Gastrocnemius medialis (tissue), 4 donors: ENCODE data around the gene TRAPPC2L. TPM values are rescaled to one million over a fixed set of nuclear protein-coding genes. Genes with fewer than 3 reads are reported as not detected.
A peak's percentile ranks its signal among the peaks of the same experiment; 100 is the strongest.

Experiments
- ATAC-seq, 2 donors: fragments of 150-250 bp; one replicate each; pipeline ENCODE4 v1.9.1; 2016
- DNase-seq, 2 donors: peaks; one replicate each; pipeline ENCODE4 v3.0.0-alpha.2; 2019
- H3K27ac ChIP-seq, 4 donors: fragments of 200-600 bp; sonication (generic); 1 replicate in 1 of 4; 2 replicates in 3 of 4; pipeline ENCODE4 v1.5.1; 2016 to 2018; ENCODE audit warnings: mild to moderate bottlenecking in 2 of 4, moderate library complexity in 1 of 4
- H3K27me3 ChIP-seq, 3 donors: fragments of 200-600 bp; sonication (generic) in 2 of 3; 1 replicate in 1 of 3; 2 replicates in 2 of 3; pipeline versions ENCODE4 v1.5.1 to v1.6.0; 2016 to 2019; ENCODE audit warnings: mild to moderate bottlenecking in 1 of 3, moderate library complexity in 1 of 3
- H3K36me3 ChIP-seq, 2 donors: fragments of 200-600 bp; sonication (generic) in 1 of 2; one replicate each; pipeline ENCODE4 v1.5.1; 2017 to 2018
- H3K4me1 ChIP-seq, 2 donors: fragments of 200-600 bp; sonication (generic) in 1 of 2; one replicate each; pipeline ENCODE4 v1.5.1; 2016 to 2017; ENCODE audit warnings: mild to moderate bottlenecking in 2 of 2
- H3K4me3 ChIP-seq, 4 donors: fragments of 200-600 bp; sonication (generic) in 3 of 4; 1 replicate in 1 of 4; 2 replicates in 3 of 4; pipeline ENCODE4 v1.5.1; 2016 to 2019; ENCODE audit warnings: mild to moderate bottlenecking in 2 of 4
- H3K9me3 ChIP-seq, 3 donors: fragments of 200-600 bp; sonication (generic) in 2 of 3; 1 replicate in 1 of 3; 2 replicates in 2 of 3; pipeline ENCODE4 v1.5.1; 2016 to 2019
- CTCF ChIP-seq, 5 experiments: fragments of 450-650 bp in 3 of 5; fragments of 200-600 bp in 2 of 5; sonication (generic) in 2 of 5; IDR thresholded peaks in 4 of 5; conservative IDR thresholded peaks in 1 of 5; 1 replicate in 4 of 5; 2 replicates in 1 of 5; pipeline ENCODE4 v1.5.1; 2016 to 2019; ENCODE audit warnings: antibody characterized with exemption in 5 of 5, mild to moderate bottlenecking in 3 of 5, moderate library complexity in 3 of 5
- POLR2A ChIP-seq, 2 donors: fragments of 450-650 bp; IDR thresholded peaks; one replicate each; pipeline ENCODE4 v1.6.1; 2017; ENCODE audit warnings: antibody characterized with exemption in 2 of 2, mild to moderate bottlenecking in 2 of 2, moderate library complexity in 2 of 2
- in situ Hi-C, 4 donors: fragments of 200-750 bp; cut with MboI; loops; one replicate each; pipeline versions ENCODE4 v1.15.0 to v1.8.0; 2017; ENCODE audit warnings: low sequenced_read_pairs in 4 of 4
- intact Hi-C: fragments of 100-400 bp; cut with DNase I; formaldehyde crosslinking; loops from one replicate; pipeline ENCODE4 v1.15.1; 2023; ENCODE audit warnings: low total_unique reads
- total RNA-seq, 4 donors: library from RNA; depleted of rRNA; stranded (reverse); fragments of >200 nt; gene quantifications; one replicate each; pipeline versions ENCODE4 v1.1.0 to v1.2.3, GENCODE V29; 2016

Gene TRAPPC2L
- total RNA-seq, 4 donors from 2014 or later, result 17.8 to 27.9 (median 20.5) TPM

GRCh38 chr16:88812513-88813268 lies 44.2 kb upstream of the TRAPPC2L start:
- H3K36me3 ChIP-seq, result peaks cover 0 to 10% of the 10 kb centered on the region in 2 donors
- ATAC-seq, result peak in 1 of 2 donors; percentile 16
- H3K9me3 ChIP-seq, result no peaks in the 10 kb centered on the region
- peak overlapping the region; percentile 81 to 91 (median 90) for H3K27ac ChIP-seq
- DNase-seq, result peak in 1 of 2 donors; percentile 57
- intact Hi-C loops, result loop anchor here (5.0 to 10.0 kb wide), 4 partner anchors 85 to 948 kb away; partner anchors contain the start of genes ACSF3, SLC7A5 and ZNF778
- in situ Hi-C loops, result no loop called here
- H3K27me3 ChIP-seq, result no peaks in the 10 kb centered on the region
- peaks cover 14 to 21% of the 10 kb centered on the region in 2 donors for H3K4me1 ChIP-seq
- TF ChIP-seq POLR2A (IDR thresholded peaks at IDR 0.05) (no peak), CTCF (IDR thresholded peaks at IDR 0.05 in 4 of 5, conservative IDR thresholded peaks at IDR 0.05 in 1 of 5) (no peak)
- peak overlapping the region; percentile 70 to 81 (median 74) for H3K4me3 ChIP-seq

- DNase-seq, result no peak
- no peak for TF ChIP-seq POLR2A (IDR thresholded peaks at IDR 0.05)
- no peak for TF ChIP-seq CTCF (IDR thresholded peaks at IDR 0.05 in 4 of 5, conservative IDR thresholded peaks at IDR 0.05 in 1 of 5)
- ATAC-seq, result no peak
- H3K4me1 ChIP-seq, result peaks cover 14 to 21% of the 10 kb centered on the region in 2 donors
- peak overlapping the region in 2 of 4 donors; percentile 89 to 90 for H3K27ac ChIP-seq
- H3K27me3 ChIP-seq, result no peaks in the 10 kb centered on the region
- no peaks in the 10 kb centered on the region for H3K9me3 ChIP-seq
- in situ Hi-C loops, result no loop called here
- H3K4me3 ChIP-seq, result peak overlapping the region in 1 of 4 donors; percentile 70
- intact Hi-C loops, result loop anchor here (5.0 to 10.0 kb wide), 4 partner anchors 84 to 949 kb away; partner anchors contain the start of genes ACSF3, SLC7A5 and ZNF778
- peaks cover 0 to 10% of the 10 kb centered on the region in 2 donors for H3K36me3 ChIP-seq
Measured at GRCh38 chr16:88813269-88814143, 43.4 kb upstream of the TRAPPC2L start.

GRCh38 chr16:88814144-88814502 lies 42.8 kb upstream of the TRAPPC2L start:
- Histone ChIP-seq H3K27ac (no peak overlapping the region), H3K36me3 (peaks cover 0 to 7% of the 10 kb centered on the region in 2 donors), H3K9me3 (no peaks in the 10 kb centered on the region), H3K4me1 (peaks cover 14 to 21% of the 10 kb centered on the region in 2 donors), H3K4me3 (no peak overlapping the region), H3K27me3 (no peaks in the 10 kb centered on the region)
- TF ChIP-seq CTCF (IDR thresholded peaks at IDR 0.05 in 4 of 5, conservative IDR thresholded peaks at IDR 0.05 in 1 of 5) (no peak), POLR2A (IDR thresholded peaks at IDR 0.05) (no peak)
- in situ Hi-C loops, result no loop called here
- no peak for ATAC-seq
- intact Hi-C loops, result loop anchor here (5.0 to 10.0 kb wide), 4 partner anchors 83 to 949 kb away; partner anchors contain the start of genes ACSF3, SLC7A5 and ZNF778
- no peak for DNase-seq

- no peak overlapping the region for H3K27ac ChIP-seq
- peaks cover 11 to 15% of the 10 kb centered on the region in 2 donors for H3K4me1 ChIP-seq
- intact Hi-C loops (loop anchor here (10.0 kb wide), 2 partner anchors 280 to 950 kb away; partner anchors contain the start of genes ACSF3 and SLC7A5), in situ Hi-C loops (no loop called here)
- no peak for DNase-seq
- no peaks in the 10 kb centered on the region for H3K9me3 ChIP-seq
- no peaks in the 10 kb centered on the region for H3K27me3 ChIP-seq
- no peak for ATAC-seq
- TF ChIP-seq POLR2A (IDR thresholded peaks at IDR 0.05), result no peak
- no peak for TF ChIP-seq CTCF (IDR thresholded peaks at IDR 0.05 in 4 of 5, conservative IDR thresholded peaks at IDR 0.05 in 1 of 5)
- no peaks in the 10 kb centered on the region for H3K36me3 ChIP-seq
- H3K4me3 ChIP-seq, result no peak overlapping the region
Measured at GRCh38 chr16:88815227-88815626, 41.7 kb upstream of the TRAPPC2L start.
